Mononuclear cell (primary cell): ENCODE data around the gene MRPL3. TPM values are rescaled to one million over a fixed set of nuclear protein-coding genes. Genes with fewer than 3 reads are reported as not detected.

ENCODE experiments used
- H3K27me3 ChIP-seq: 2 replicates; pipeline ENCODE4 v1.6.0; 2011; ENCODE audit warnings: low read length, control low read depth; ENCODE audit not compliant: insufficient read depth
- H3K4me1 ChIP-seq: 2 replicates; pipeline ENCODE4 v1.5.1; 2011; ENCODE audit warnings: mild to moderate bottlenecking, low read length, control low read depth; ENCODE audit not compliant: insufficient read depth
- H3K4me3 ChIP-seq: 2 replicates; pipeline ENCODE4 v1.5.1; 2011; ENCODE audit warnings: mild to moderate bottlenecking, low read length, moderate library complexity
- H3K9me3 ChIP-seq: 2 replicates; pipeline ENCODE4 v1.5.1; 2011; ENCODE audit warnings: low read depth, mild to moderate bottlenecking, control low read depth, low read length
- total RNA-seq: library from RNA; depleted of rRNA; stranded (reverse); fragments of >200 nt; gene quantifications from one replicate; pipeline ENCODE4 v1.2.3, GENCODE V29; 2012

The MRPL3 gene
- total RNA-seq, 1 donor, result 54.7 TPM

- Histone ChIP-seq H3K27me3 (no peaks in the 10 kb centered on the region), H3K4me1 (no peaks in the 10 kb centered on the region), H3K4me3 (no peak overlapping the region), H3K9me3 (no peaks in the 10 kb centered on the region)
Measured at GRCh38 chr3:131474115-131474514, 28.7 kb downstream of the MRPL3 start.

- Histone ChIP-seq H3K27me3 (no peaks in the 10 kb centered on the region), H3K4me1 (no peaks in the 10 kb centered on the region), H3K4me3 (no peak overlapping the region), H3K9me3 (no peaks in the 10 kb centered on the region)
Measured at GRCh38 chr3:131470377-131470776, 32.4 kb downstream of the MRPL3 start.

GRCh38 chr3:131458653-131459052 lies 44.1 kb downstream of the MRPL3 start:
- Histone ChIP-seq H3K4me3 (no peak overlapping the region), H3K27me3 (no peaks in the 10 kb centered on the region), H3K4me1 (no peaks in the 10 kb centered on the region), H3K9me3 (no peaks in the 10 kb centered on the region)

GRCh38 chr3:131457220-131457619 lies 45.6 kb downstream of the MRPL3 start:
- H3K4me3 ChIP-seq, result no peak overlapping the region
- H3K9me3 ChIP-seq, result no peaks in the 10 kb centered on the region
- no peaks in the 10 kb centered on the region for H3K4me1 ChIP-seq
- H3K27me3 ChIP-seq, result no peaks in the 10 kb centered on the region

GRCh38 chr3:131454501-131454900 lies 48.3 kb downstream of the MRPL3 start:
- Histone ChIP-seq H3K27me3 (no peaks in the 10 kb centered on the region), H3K4me1 (no peaks in the 10 kb centered on the region), H3K4me3 (no peak overlapping the region), H3K9me3 (no peaks in the 10 kb centered on the region)

GRCh38 chr3:131453533-131453932 lies 49.2 kb downstream of the MRPL3 start:
- H3K4me3 ChIP-seq, result no peak overlapping the region
- H3K27me3 ChIP-seq, result no peaks in the 10 kb centered on the region
- no peaks in the 10 kb centered on the region for H3K4me1 ChIP-seq
- no peaks in the 10 kb centered on the region for H3K9me3 ChIP-seq

GRCh38 chr3:131447349-131447748 lies 55.4 kb downstream of the MRPL3 start:
- H3K27me3 ChIP-seq, result no peaks in the 10 kb centered on the region
- no peaks in the 10 kb centered on the region for H3K4me1 ChIP-seq
- no peaks in the 10 kb centered on the region for H3K9me3 ChIP-seq
- no peak overlapping the region for H3K4me3 ChIP-seq

- H3K4me3 ChIP-seq, result no peak overlapping the region
- no peaks in the 10 kb centered on the region for H3K9me3 ChIP-seq
- H3K4me1 ChIP-seq, result no peaks in the 10 kb centered on the region
- no peaks in the 10 kb centered on the region for H3K27me3 ChIP-seq
Measured at GRCh38 chr3:131444180-131444579, 58.6 kb downstream of the MRPL3 start.

- Histone ChIP-seq H3K4me1 (no peaks in the 10 kb centered on the region), H3K27me3 (no peaks in the 10 kb centered on the region), H3K9me3 (no peaks in the 10 kb centered on the region), H3K4me3 (no peak overlapping the region)
Measured at GRCh38 chr3:131439084-131439483, 63.7 kb downstream of the MRPL3 start.

GRCh38 chr3:131435000-131435399 lies 67.8 kb downstream of the MRPL3 start:
- H3K9me3 ChIP-seq, result no peaks in the 10 kb centered on the region
- H3K27me3 ChIP-seq, result no peaks in the 10 kb centered on the region
- H3K4me1 ChIP-seq, result no peaks in the 10 kb centered on the region
- no peak overlapping the region for H3K4me3 ChIP-seq

GRCh38 chr3:131432441-131432840 lies 70.3 kb downstream of the MRPL3 start:
- H3K9me3 ChIP-seq, result no peaks in the 10 kb centered on the region
- H3K4me1 ChIP-seq, result no peaks in the 10 kb centered on the region
- H3K27me3 ChIP-seq, result no peaks in the 10 kb centered on the region

GRCh38 chr3:131431754-131432153 lies 71.0 kb downstream of the MRPL3 start:
- no peaks in the 10 kb centered on the region for H3K4me1 ChIP-seq
- no peaks in the 10 kb centered on the region for H3K9me3 ChIP-seq
- H3K27me3 ChIP-seq, result no peaks in the 10 kb centered on the region
- H3K4me3 ChIP-seq, result no peak overlapping the region

More at GRCh38 chr3:131432441-131432840, 70.3 kb downstream of the MRPL3 start:
- no peak overlapping the region for H3K4me3 ChIP-seq

- H3K4me3 ChIP-seq, result no peak overlapping the region
- H3K9me3 ChIP-seq, result no peaks in the 10 kb centered on the region
- H3K4me1 ChIP-seq, result no peaks in the 10 kb centered on the region
- peaks cover 2% of the 10 kb centered on the region for H3K27me3 ChIP-seq
Measured at GRCh38 chr3:131427226-131427625, 75.5 kb downstream of the MRPL3 start.

- Histone ChIP-seq H3K4me3 (no peak overlapping the region), H3K9me3 (no peaks in the 10 kb centered on the region), H3K27me3 (peaks cover 2% of the 10 kb centered on the region), H3K4me1 (no peaks in the 10 kb centered on the region)
Measured at GRCh38 chr3:131421957-131422498, 80.7 kb downstream of the MRPL3 start.

GRCh38 chr3:131421301-131421700 lies 81.5 kb downstream of the MRPL3 start:
- Histone ChIP-seq H3K27me3 (peaks cover 2% of the 10 kb centered on the region), H3K4me1 (no peaks in the 10 kb centered on the region), H3K4me3 (no peak overlapping the region), H3K9me3 (no peaks in the 10 kb centered on the region)

- no peaks in the 10 kb centered on the region for H3K27me3 ChIP-seq
- H3K4me1 ChIP-seq, result no peaks in the 10 kb centered on the region
- no peak overlapping the region for H3K4me3 ChIP-seq
- no peaks in the 10 kb centered on the region for H3K9me3 ChIP-seq
Measured at GRCh38 chr3:131417751-131418150, 85.0 kb downstream of the MRPL3 start.
